IMR-90 (cell line): ENCODE data around the gene SEMA3G.

Experiments
- CEBPB ChIP-seq: IDR thresholded peaks from 2 replicates; pipeline ENCODE4 v1.6.1; 2012; ENCODE audit warnings: low read depth, low read length, improper control_type of control experiment
- CHD1 ChIP-seq: IDR thresholded peaks from 2 replicates; pipeline ENCODE4 v1.6.1; 2012; ENCODE audit warnings: low read depth, low read length, improper control_type of control experiment
- CTCF ChIP-seq: conservative IDR thresholded peaks from 2 replicates; pipeline ENCODE4 v1.5.1; 2012; ENCODE audit warnings: mild to moderate bottlenecking, low read depth, low read length, improper control_type of control experiment
- ELK1 ChIP-seq: fragments of 150-350 bp; IDR thresholded peaks from 2 replicates; pipeline ENCODE4 v1.6.1; 2016; ENCODE audit warnings: low read depth, mild to moderate bottlenecking, low read length, moderate library complexity, borderline replicate concordance
- MAFK ChIP-seq: IDR thresholded peaks from 2 replicates; pipeline ENCODE4 v1.6.1; 2012; ENCODE audit warnings: low read depth, low read length, improper control_type of control experiment
- MAZ ChIP-seq: IDR thresholded peaks from 2 replicates; pipeline ENCODE4 v1.6.1; 2012; ENCODE audit warnings: low read depth, mild to moderate bottlenecking, low read length, improper control_type of control experiment, moderate library complexity, borderline replicate concordance
- MXI1 ChIP-seq: IDR thresholded peaks from 2 replicates; pipeline ENCODE4 v1.6.1; 2012; ENCODE audit warnings: low read depth, mild to moderate bottlenecking, low read length, moderate library complexity, borderline replicate concordance
- NFE2L2 ChIP-seq: fragments of 150-350 bp; IDR thresholded peaks from 2 replicates; pipeline ENCODE4 v1.6.1; 2016; ENCODE audit warnings: low read depth, mild to moderate bottlenecking, low read length
- POLR2A ChIP-seq: IDR thresholded peaks from 2 replicates; pipeline ENCODE4 v1.6.1; 2012; ENCODE audit warnings: mild to moderate bottlenecking, low read depth, low read length
- RAD21 ChIP-seq: IDR thresholded peaks from 2 replicates; pipeline ENCODE4 v1.6.1; 2012; ENCODE audit warnings: low read length, improper control_type of control experiment
- RCOR1 ChIP-seq: IDR thresholded peaks from 2 replicates; pipeline ENCODE4 v1.6.1; 2012; ENCODE audit warnings: mild to moderate bottlenecking, low read length, improper control_type of control experiment; ENCODE audit not compliant: insufficient replicate concordance
- RFX5 ChIP-seq: IDR thresholded peaks from 2 replicates; pipeline ENCODE4 v1.8.0; 2012; ENCODE audit warnings: low read depth, mild to moderate bottlenecking, low read length, moderate library complexity
- SMC3 ChIP-seq: fragments of 150-350 bp; IDR thresholded peaks from 2 replicates; pipeline ENCODE4 v1.6.1; 2016; ENCODE audit warnings: low read depth, mild to moderate bottlenecking, antibody characterized with exemption, low read length, moderate library complexity
- USF2 ChIP-seq: fragments of 150-350 bp; IDR thresholded peaks from 2 replicates; pipeline ENCODE4 v1.6.1; 2017; ENCODE audit warnings: mild to moderate bottlenecking, antibody characterized with exemption, low read length, low read depth

GRCh38 chr3:52394751-52395502 lies 50.0 kb downstream of the SEMA3G start:
- TF ChIP-seq CTCF: no peak
- TF ChIP-seq RFX5: no peak
- no peak for TF ChIP-seq RAD21
- no peak for TF ChIP-seq POLR2A
- TF ChIP-seq MXI1: no peak
- TF ChIP-seq ELK1: no peak
- no peak for TF ChIP-seq SMC3
- no peak for TF ChIP-seq CEBPB
- no peak for TF ChIP-seq USF2
- TF ChIP-seq CHD1: no peak
- no peak for TF ChIP-seq RCOR1
- no peak for TF ChIP-seq NFE2L2
- no peak for TF ChIP-seq MAFK
- TF ChIP-seq MAZ: no peak
